H9 (cell line): Measurements from ENCODE around the gene PTPRR. TPM values are rescaled to one million over a fixed set of nuclear protein-coding genes. Genes with fewer than 3 reads are reported as not detected.

Source experiments
- DNase-seq: peaks from one replicate; pipeline ENCODE4 v3.0.0-alpha.2; 2017
- H2AFZ ChIP-seq: one replicate; pipeline ENCODE4 v1.6.1; 2013; ENCODE audit warnings: mild to moderate bottlenecking, low read length, control low read depth, moderate library complexity
- H2AK5ac ChIP-seq: 2 replicates; pipeline ENCODE4 v1.6.1; 2013; ENCODE audit warnings: low read length, control low read depth, mixed read lengths; ENCODE audit not compliant: insufficient read length
- H2BK120ac ChIP-seq: one replicate; pipeline ENCODE4 v1.6.1; 2013; ENCODE audit warnings: low read depth, mild to moderate bottlenecking, low read length, control low read depth, inconsistent platforms; ENCODE audit not compliant: poor library complexity, severe bottlenecking
- H2BK12ac ChIP-seq: 2 replicates; pipeline ENCODE4 v1.6.1; 2013; ENCODE audit warnings: low read length, control low read depth, mixed read lengths, low read depth; ENCODE audit not compliant: insufficient read length
- H2BK15ac ChIP-seq: 2 replicates; pipeline ENCODE4 v1.6.1; 2013; ENCODE audit warnings: low read depth, low read length, control low read depth
- H2BK20ac ChIP-seq: one replicate; pipeline ENCODE4 v1.6.1; 2013; ENCODE audit warnings: low read depth, mild to moderate bottlenecking, low read length, control low read depth, inconsistent platforms; ENCODE audit not compliant: poor library complexity, severe bottlenecking
- H2BK5ac ChIP-seq: 2 replicates; pipeline ENCODE4 v1.6.1; 2013; ENCODE audit warnings: low read length, control low read depth, mixed read lengths; ENCODE audit not compliant: insufficient read length
- H3K14ac ChIP-seq: 2 replicates; pipeline ENCODE4 v1.6.1; 2013; ENCODE audit warnings: low read length, control low read depth; ENCODE audit not compliant: insufficient read depth
- H3K18ac ChIP-seq: 2 replicates; pipeline ENCODE4 v1.6.1; 2013; ENCODE audit warnings: low read depth, mild to moderate bottlenecking, mixed read lengths, low read length, control low read depth; ENCODE audit not compliant: insufficient read length
- H3K23ac ChIP-seq: 2 replicates; pipeline ENCODE4 v1.6.1; 2013; ENCODE audit warnings: low read length, control low read depth, mixed read lengths, low read depth; ENCODE audit not compliant: insufficient read length
- H3K23me2 ChIP-seq: 2 replicates; pipeline ENCODE4 v1.6.1; 2013; ENCODE audit warnings: low read depth, mild to moderate bottlenecking, mixed read lengths, low read length, control low read depth; ENCODE audit not compliant: insufficient read length, poor library complexity, severe bottlenecking
- H3K27ac ChIP-seq: 2 replicates; pipeline ENCODE4 v1.5.1; 2013; ENCODE audit warnings: low read length, control low read depth, mixed read lengths, low read depth; ENCODE audit not compliant: insufficient read length
- H3K27me3 ChIP-seq: 2 replicates; pipeline ENCODE4 v1.6.1; 2013; ENCODE audit warnings: low read length, control low read depth, inconsistent platforms; ENCODE audit not compliant: insufficient read depth
- H3K4ac ChIP-seq: 2 replicates; pipeline ENCODE4 v1.6.1; 2013; ENCODE audit warnings: low read depth, mild to moderate bottlenecking, control low read depth, inconsistent platforms, low read length, moderate library complexity
- H3K4me1 ChIP-seq: 2 replicates; pipeline ENCODE4 v1.6.1; 2013; ENCODE audit warnings: low read length, control low read depth, inconsistent platforms; ENCODE audit not compliant: insufficient read depth
- H3K4me2 ChIP-seq: 2 replicates; pipeline ENCODE4 v1.6.1; 2013; ENCODE audit warnings: low read length, control low read depth, mixed read lengths; ENCODE audit not compliant: insufficient read length, insufficient read depth
- H3K56ac ChIP-seq: 2 replicates; pipeline ENCODE4 v1.6.1; 2013; ENCODE audit warnings: low read depth, mild to moderate bottlenecking, mixed read lengths, low read length, control low read depth; ENCODE audit not compliant: insufficient read length
- H3K79me1 ChIP-seq: 2 replicates; pipeline ENCODE4 v1.6.1; 2013; ENCODE audit warnings: low read depth, mild to moderate bottlenecking, moderate library complexity, low read length, control low read depth, inconsistent platforms; ENCODE audit not compliant: insufficient read depth, poor library complexity, severe bottlenecking
- H3K79me2 ChIP-seq: 2 replicates; pipeline ENCODE4 v1.6.1; 2013; ENCODE audit warnings: low read length, control low read depth, inconsistent platforms; ENCODE audit not compliant: insufficient read depth
- H3K9ac ChIP-seq: 2 replicates; pipeline ENCODE4 v1.6.1; 2013; ENCODE audit warnings: low read length, control low read depth, mixed read lengths; ENCODE audit not compliant: insufficient read length; ENCODE audit errors: extremely low read depth
- H3K9me3 ChIP-seq: one replicate; pipeline ENCODE4 v1.6.1; 2013; ENCODE audit warnings: low read depth, low read length, inconsistent platforms; ENCODE audit not compliant: control insufficient read depth
- H3T11ph ChIP-seq: one replicate; pipeline ENCODE4 v1.6.1; 2013; ENCODE audit warnings: mild to moderate bottlenecking, low read length, control low read depth, inconsistent platforms
- H4K20me1 ChIP-seq: one replicate; pipeline ENCODE4 v1.6.1; 2013; ENCODE audit not compliant: control insufficient read depth, insufficient read length, insufficient read depth
- H4K5ac ChIP-seq: 2 replicates; pipeline ENCODE4 v1.6.1; 2013; ENCODE audit warnings: low read depth, mild to moderate bottlenecking, mixed read lengths, low read length, control low read depth; ENCODE audit not compliant: insufficient read length
- H4K8ac ChIP-seq: replicated peaks from 2 replicates; pipeline ENCODE4 v1.6.1; 2013; ENCODE audit warnings: low read length, control low read depth, mixed read lengths, low read depth; ENCODE audit not compliant: insufficient read length
- H4K91ac ChIP-seq: 2 replicates; pipeline ENCODE4 v1.6.1; 2013; ENCODE audit warnings: low read depth, mild to moderate bottlenecking, moderate library complexity, mixed read lengths, low read length, control low read depth; ENCODE audit not compliant: insufficient read length
- H3K27ac Mint-ChIP-seq, 3 experiments: 2 replicates in 2 of 3; 3 replicates in 1 of 3; pipeline ENCODE4 v1.8.0; 2020 to 2021; ENCODE audit warnings: mixed read lengths in 3 of 3, mild to moderate bottlenecking in 1 of 3, moderate library complexity in 1 of 3
- H3K27me3 Mint-ChIP-seq: 2 replicates; pipeline ENCODE4 v1.8.0; 2021; ENCODE audit warnings: low read depth, mild to moderate bottlenecking, moderate library complexity, mixed read lengths
- H3K36me3 Mint-ChIP-seq, 3 experiments: 2 replicates in 2 of 3; 3 replicates in 1 of 3; pipeline ENCODE4 v1.8.0; 2020 to 2021; ENCODE audit warnings: low read depth in 3 of 3, mixed read lengths in 3 of 3; ENCODE audit not compliant: insufficient read depth in 1 of 3
- H3K4me1 Mint-ChIP-seq, 2 experiments: 2 replicates each; pipeline ENCODE4 v1.8.0; 2020; ENCODE audit warnings: mixed read lengths in 2 of 2
- H3K4me3 Mint-ChIP-seq, 2 experiments: 2 replicates in 1 of 2; 3 replicates in 1 of 2; pipeline ENCODE4 v1.8.0; 2020 to 2021; ENCODE audit warnings: mild to moderate bottlenecking in 2 of 2, mixed read lengths in 2 of 2, moderate library complexity in 1 of 2
- H3K9me3 Mint-ChIP-seq, 2 experiments: 2 replicates in 1 of 2; 3 replicates in 1 of 2; pipeline ENCODE4 v1.8.0; 2020; ENCODE audit warnings: mild to moderate bottlenecking in 2 of 2, mixed read lengths in 2 of 2, moderate library complexity in 1 of 2
- CTCF ChIP-seq: fragments of 200-600 bp; sonication (generic); conservative IDR thresholded peaks from 3 replicates; pipeline ENCODE4 v1.8.0; 2021; ENCODE audit warnings: antibody characterized with exemption, mild to moderate bottlenecking
- WGBS: extraction: QIAGEN DNeasy Blood & Tissue Kit; methylation state at CpG from one replicate; pipeline ENCODE4 v1.1.7; 2013; ENCODE audit warnings: missing lambda C conversion rate, low lambda C conversion rate, mixed read lengths; ENCODE audit not compliant: insufficient read length; ENCODE audit errors: extremely low coverage; 5-methylcytosine and 5-hydroxymethylcytosine counted together
- long read RNA-seq: library from polyadenylated mRNA; unstranded; transcript quantifications from one replicate; pipeline ENCODE4 v2.0.0, GENCODE V29; 2020
- total RNA-seq: library from RNA; stranded (reverse); gene quantifications from 2 replicates; pipeline ENCODE4 v1.2.1, GENCODE V29; 2021

Gene PTPRR
- total RNA-seq: 0.22 and 0.24 TPM in 2 replicates
- long read RNA-seq: 0 reads

GRCh38 chr12:70920251-70920851 lies at the start of gene PTPRR:
Gene PTPRR (minus strand): TSS chr12:70920738. CDS start chr12:70920390, 348 bp downstream.
- Histone ChIP-seq H3K79me2 (no peaks in the 10 kb centered on the region), H3K23ac (no peak within 1 kb of the TSS), H3K4me1 (peaks cover 2% of the 10 kb centered on the region; the same call in 1 of the 2 replicates), H3K18ac (no peak within 1 kb of the TSS), H3K9me3 (no peaks in the 10 kb centered on the region), H3K9ac (no peak within 1 kb of the TSS), H3K79me1 (no peaks in the 10 kb centered on the region), H2AFZ (peak within 1 kb of the TSS; percentile 11), H2BK5ac (no peak within 1 kb of the TSS), H2BK12ac (no peak within 1 kb of the TSS), H3K4me2 (peak within 1 kb of the TSS; percentile 99), H3T11ph (no peak within 1 kb of the TSS), H4K5ac (no peak within 1 kb of the TSS), H3K27me3 (no peaks in the 10 kb centered on the region; the same call in 1 of the 2 replicates), H2BK15ac (no peak within 1 kb of the TSS), H4K8ac (no peak within 1 kb of the TSS), H2BK120ac (no peak within 1 kb of the TSS), H3K14ac (no peak within 1 kb of the TSS), H4K20me1 (no peaks in the 10 kb centered on the region), H4K91ac (no peak within 1 kb of the TSS), H3K23me2 (peaks cover 9% of the 10 kb centered on the region), H3K27ac (no peak within 1 kb of the TSS), H2BK20ac (no peak within 1 kb of the TSS), H2AK5ac (no peak within 1 kb of the TSS), H3K56ac (no peak within 1 kb of the TSS), H3K4ac (no peak within 1 kb of the TSS)
- H3K27ac Mint-ChIP-seq: peak within 1 kb of the TSS in 1 of 3 experiments; percentile 68; a peak in 2 of 7 replicates
- no peak for TF ChIP-seq CTCF
- WGBS: no CpG with 5 or more reads among the region's 29 CpGs
- peaks cover 13 to 14% of the 10 kb centered on the region in 2 experiments for H3K4me1 Mint-ChIP-seq
- DNase-seq: peak; percentile 81
- no peaks in the 10 kb centered on the region; a peak in 1 of 7 replicates for H3K36me3 Mint-ChIP-seq
- H3K9me3 Mint-ChIP-seq: no peaks in the 10 kb centered on the region
- H3K4me3 Mint-ChIP-seq: peak within 1 kb of the TSS; percentile 80 to 82
- peaks cover 31% of the 10 kb centered on the region for H3K27me3 Mint-ChIP-seq
